ENCODE measurements around the gene PDE4D.

DNA sequence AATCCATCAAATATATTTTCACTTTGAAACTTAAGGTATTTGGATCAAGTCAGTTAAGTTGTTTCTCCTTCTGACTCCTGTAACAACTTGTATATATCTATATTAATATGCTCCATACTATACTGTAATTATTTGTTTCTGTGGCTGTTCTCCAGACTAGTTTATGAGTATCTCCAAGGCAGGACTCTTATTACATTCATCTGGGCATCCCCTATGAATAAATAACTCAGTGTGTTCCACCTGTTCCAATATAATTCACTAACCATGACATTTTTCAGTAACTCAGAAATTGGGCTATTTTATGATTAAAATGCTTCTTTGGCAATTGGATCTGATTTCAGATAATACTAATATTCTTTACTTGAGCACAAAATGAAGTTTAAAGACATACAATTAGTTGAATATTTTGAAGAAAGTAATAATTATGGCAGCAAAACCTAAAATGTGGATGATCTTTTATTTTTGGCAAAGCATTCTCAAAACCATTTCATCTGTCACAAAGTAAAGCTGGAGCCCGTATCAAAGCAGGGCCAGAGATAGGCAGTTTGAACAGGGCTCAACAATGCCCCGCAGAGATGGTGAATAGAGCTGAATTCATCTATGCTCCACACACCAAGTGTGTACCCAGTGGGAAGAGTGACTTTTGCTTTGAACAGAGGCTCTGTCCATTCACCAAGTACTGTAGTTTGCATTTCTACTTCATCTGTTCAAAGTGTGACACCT, 314.3 kb downstream of the PDE4D start:
- TF ChIP-seq TARDBP (IDR thresholded peaks at IDR 0.05) (no peak), FOXM1 (IDR thresholded peaks at IDR 0.05; ENCODE audit: borderline replicate concordance) (no peak)

Measured in HEK293T (cell line).